Panc1 (cell line): ENCODE measurements around the gene TSPAN5. TPM values are rescaled to one million over a fixed set of nuclear protein-coding genes. Genes with fewer than 3 reads are reported as not detected.

Source experiments
- ATAC-seq: fragments of 200-7000 bp; cut with Tn5 transposase; 2 replicates; pipeline ENCODE4 v1.9.1; 2020; ENCODE audit warnings: mild to moderate bottlenecking, moderate library complexity
- BruUV-seq: library from RNA; stranded (reverse); fragments of 400-500 nt; replicated peaks from 2 replicates; lab custom pipeline; 2021; lab: Mats Ljungman, UMichigan
- CTCF ChIA-PET: fragments of 300-600 bp; sonication (Branson Sonifier 250); formaldehyde crosslinking; loops from one replicate; lab custom pipeline; 2022; ENCODE audit warnings: antibody characterized with exemption; lab: Charles Lee
- POLR2A ChIA-PET: fragments of 300-600 bp; sonication (Branson Sonifier 250); formaldehyde crosslinking; loops from one replicate; lab custom pipeline; 2022; ENCODE audit warnings: antibody characterized with exemption; lab: Charles Lee
- DNase-seq: peaks from one replicate; pipeline ENCODE4 v3.0.0-alpha.2; 2010; ENCODE audit warnings: low read depth, low spot score
- H3K27ac ChIP-seq: 2 replicates; pipeline ENCODE4 v1.5.1; 2011; ENCODE audit warnings: mild to moderate bottlenecking, low read length, inconsistent platforms
- H3K27me3 ChIP-seq: fragments of 200-500 bp; sonication (Bioruptor generic); 2 replicates; pipeline ENCODE4 v1.6.0; 2014; ENCODE audit warnings: low read length, inconsistent platforms; ENCODE audit not compliant: control insufficient read depth, insufficient read depth
- H3K36me3 ChIP-seq: fragments of 200-500 bp; sonication (Bioruptor generic); 2 replicates; pipeline ENCODE4 v1.5.1; 2014; ENCODE audit warnings: inconsistent platforms, mild to moderate bottlenecking, low read length, moderate library complexity; ENCODE audit not compliant: control insufficient read depth, insufficient read depth
- H3K4me1 ChIP-seq: 2 replicates; pipeline ENCODE4 v1.5.1; 2011; ENCODE audit warnings: inconsistent platforms, mild to moderate bottlenecking, low read length, moderate library complexity; ENCODE audit not compliant: control insufficient read depth, insufficient read depth
- H3K4me3 ChIP-seq, 2 experiments: 2 replicates each; pipeline ENCODE4 v1.5.1; 2011 to 2012; ENCODE audit warnings: low read depth in 2 of 2, low read length in 2 of 2, mild to moderate bottlenecking in 2 of 2, inconsistent platforms in 1 of 2, moderate library complexity in 1 of 2
- H3K9me3 ChIP-seq: fragments of 200-500 bp; sonication (Bioruptor generic); 2 replicates; pipeline ENCODE4 v1.5.1; 2014; ENCODE audit warnings: low read depth, mild to moderate bottlenecking, inconsistent platforms, low read length, moderate library complexity; ENCODE audit not compliant: control insufficient read depth, insufficient read depth
- POLR2AphosphoS5 ChIP-seq: IDR thresholded peaks from 2 replicates; pipeline ENCODE4 v1.6.1; 2012; ENCODE audit warnings: mild to moderate bottlenecking, low read depth, low read length, moderate library complexity
- SIN3A ChIP-seq: IDR thresholded peaks from 2 replicates; pipeline ENCODE4 v1.6.1; 2012; ENCODE audit warnings: low read depth, mild to moderate bottlenecking, low read length, moderate library complexity, borderline replicate concordance; ENCODE audit not compliant: insufficient read depth
- TCF7L2 ChIP-seq: IDR thresholded peaks from 2 replicates; pipeline ENCODE4 v1.6.1; 2011; ENCODE audit warnings: mild to moderate bottlenecking, low read depth, low read length, inconsistent platforms
- in situ Hi-C: cut with HindIII; loops from 2 replicates; pipeline ENCODE4 v1.10.0; 2016; ENCODE audit warnings: low sequenced_read_pairs, low pct_unique_long_range_greater_than_20kb
- intact Hi-C: fragments of 100-400 bp; cut with micrococcal nuclease; formaldehyde crosslinking; loops from one replicate; pipeline ENCODE4 v1.10.0; 2022; ENCODE audit not compliant: unreplicated experiment
- total RNA-seq: library from RNA; stranded (reverse); gene quantifications from one replicate; pipeline ENCODE4 v1.2.1, GENCODE V29; 2021; ENCODE audit not compliant: unreplicated experiment
- TF ChIP-seq, protein P1 (sequence below), 2 experiments: IDR thresholded peaks; 2 replicates each; pipeline ENCODE4 v1.6.1; 2011 to 2012; ENCODE audit warnings: low read depth in 2 of 2, control low read depth in 1 of 2, low read length in 1 of 2, mild to moderate bottlenecking in 1 of 2, moderate library complexity in 1 of 2; ENCODE audit not compliant: insufficient read depth in 1 of 2
- TF ChIP-seq, protein P2 (sequence below): fragments of 450-650 bp; IDR thresholded peaks from 2 replicates; pipeline ENCODE4 v1.5.1; 2017; ENCODE audit warnings: mild to moderate bottlenecking

The TSPAN5 gene
- total RNA-seq, 1 experiment from 2014 or later = 61.9 TPM

GRCh38 chr4:98515470-98515809, 143.0 kb downstream of the TSPAN5 start:
- intact Hi-C loops = no loop called here
- in situ Hi-C loops = no loop called here
- BruUV-seq = no TSS peak
- TF ChIP-seq, protein P1, sequence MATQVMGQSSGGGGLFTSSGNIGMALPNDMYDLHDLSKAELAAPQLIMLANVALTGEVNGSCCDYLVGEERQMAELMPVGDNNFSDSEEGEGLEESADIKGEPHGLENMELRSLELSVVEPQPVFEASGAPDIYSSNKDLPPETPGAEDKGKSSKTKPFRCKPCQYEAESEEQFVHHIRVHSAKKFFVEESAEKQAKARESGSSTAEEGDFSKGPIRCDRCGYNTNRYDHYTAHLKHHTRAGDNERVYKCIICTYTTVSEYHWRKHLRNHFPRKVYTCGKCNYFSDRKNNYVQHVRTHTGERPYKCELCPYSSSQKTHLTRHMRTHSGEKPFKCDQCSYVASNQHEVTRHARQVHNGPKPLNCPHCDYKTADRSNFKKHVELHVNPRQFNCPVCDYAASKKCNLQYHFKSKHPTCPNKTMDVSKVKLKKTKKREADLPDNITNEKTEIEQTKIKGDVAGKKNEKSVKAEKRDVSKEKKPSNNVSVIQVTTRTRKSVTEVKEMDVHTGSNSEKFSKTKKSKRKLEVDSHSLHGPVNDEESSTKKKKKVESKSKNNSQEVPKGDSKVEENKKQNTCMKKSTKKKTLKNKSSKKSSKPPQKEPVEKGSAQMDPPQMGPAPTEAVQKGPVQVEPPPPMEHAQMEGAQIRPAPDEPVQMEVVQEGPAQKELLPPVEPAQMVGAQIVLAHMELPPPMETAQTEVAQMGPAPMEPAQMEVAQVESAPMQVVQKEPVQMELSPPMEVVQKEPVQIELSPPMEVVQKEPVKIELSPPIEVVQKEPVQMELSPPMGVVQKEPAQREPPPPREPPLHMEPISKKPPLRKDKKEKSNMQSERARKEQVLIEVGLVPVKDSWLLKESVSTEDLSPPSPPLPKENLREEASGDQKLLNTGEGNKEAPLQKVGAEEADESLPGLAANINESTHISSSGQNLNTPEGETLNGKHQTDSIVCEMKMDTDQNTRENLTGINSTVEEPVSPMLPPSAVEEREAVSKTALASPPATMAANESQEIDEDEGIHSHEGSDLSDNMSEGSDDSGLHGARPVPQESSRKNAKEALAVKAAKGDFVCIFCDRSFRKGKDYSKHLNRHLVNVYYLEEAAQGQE (IDR thresholded peaks at IDR 0.05; ENCODE audit: insufficient read depth in 1 of 2, low read depth in 2 of 2, low read length in 1 of 2) = no peak
- TF ChIP-seq SIN3A (no peak), POLR2AphosphoS5 (no peak), TCF7L2 (no peak)
- TF ChIP-seq, protein P2, sequence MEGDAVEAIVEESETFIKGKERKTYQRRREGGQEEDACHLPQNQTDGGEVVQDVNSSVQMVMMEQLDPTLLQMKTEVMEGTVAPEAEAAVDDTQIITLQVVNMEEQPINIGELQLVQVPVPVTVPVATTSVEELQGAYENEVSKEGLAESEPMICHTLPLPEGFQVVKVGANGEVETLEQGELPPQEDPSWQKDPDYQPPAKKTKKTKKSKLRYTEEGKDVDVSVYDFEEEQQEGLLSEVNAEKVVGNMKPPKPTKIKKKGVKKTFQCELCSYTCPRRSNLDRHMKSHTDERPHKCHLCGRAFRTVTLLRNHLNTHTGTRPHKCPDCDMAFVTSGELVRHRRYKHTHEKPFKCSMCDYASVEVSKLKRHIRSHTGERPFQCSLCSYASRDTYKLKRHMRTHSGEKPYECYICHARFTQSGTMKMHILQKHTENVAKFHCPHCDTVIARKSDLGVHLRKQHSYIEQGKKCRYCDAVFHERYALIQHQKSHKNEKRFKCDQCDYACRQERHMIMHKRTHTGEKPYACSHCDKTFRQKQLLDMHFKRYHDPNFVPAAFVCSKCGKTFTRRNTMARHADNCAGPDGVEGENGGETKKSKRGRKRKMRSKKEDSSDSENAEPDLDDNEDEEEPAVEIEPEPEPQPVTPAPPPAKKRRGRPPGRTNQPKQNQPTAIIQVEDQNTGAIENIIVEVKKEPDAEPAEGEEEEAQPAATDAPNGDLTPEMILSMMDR = no peak
- Histone ChIP-seq H3K36me3 (no peaks in the 10 kb centered on the region), H3K27me3 (no peaks in the 10 kb centered on the region), H3K4me3 (no peak overlapping the region), H3K27ac (no peak overlapping the region), H3K9me3 (no peaks in the 10 kb centered on the region), H3K4me1 (peaks cover 16% of the 10 kb centered on the region)
- ATAC-seq (no peak), DNase-seq (no peak)
- CTCF ChIA-PET = no interaction called here
- POLR2A ChIA-PET = no interaction called here

- ATAC-seq = 0 out of 2 replicates have a peak, but pooled peaks have one; percentile 40
- Histone ChIP-seq H3K36me3 (no peaks in the 10 kb centered on the region), H3K9me3 (no peaks in the 10 kb centered on the region), H3K4me3 (no peak overlapping the region), H3K27me3 (no peaks in the 10 kb centered on the region), H3K4me1 (peaks cover 16% of the 10 kb centered on the region), H3K27ac (no peak overlapping the region)
- intact Hi-C loops (no loop called here), in situ Hi-C loops (no loop called here)
- ChIA-PET CTCF (no interaction called here), POLR2A (no interaction called here)
- BruUV-seq = no TSS peak
- no peak for DNase-seq
- TF ChIP-seq, protein P1 (IDR thresholded peaks at IDR 0.05; ENCODE audit: insufficient read depth in 1 of 2, low read depth in 2 of 2, low read length in 1 of 2) = no peak
- TF ChIP-seq POLR2AphosphoS5 (no peak), SIN3A (no peak), TCF7L2 (no peak)
- TF ChIP-seq, protein P2 = no peak
Observed at GRCh38 chr4:98514741-98515469, 143.5 kb downstream of the TSPAN5 start.
